ENCODE results near the gene LMAN2L.

The LMAN2L gene

GRCh38 chr2:96739633-96740428, at the start of gene LMAN2L:
TSS of gene LMAN2L (minus strand) at chr2:96740064. CDS start at chr2:96740040, 24 bp downstream.
- DNase-seq (ENCODE audit: low spot score), result peak; percentile 95

- DNase-seq (ENCODE audit: low spot score), result no peak
Measured at GRCh38 chr2:96789245-96789617, 49.4 kb upstream of the LMAN2L start.

- peak; percentile 78 for DNase-seq (ENCODE audit: low spot score)
Measured at GRCh38 chr2:96788442-96789244, 48.8 kb upstream of the LMAN2L start.

GRCh38 chr2:96787411-96787810, 47.5 kb upstream of the LMAN2L start:
- peak; percentile 10 for DNase-seq (ENCODE audit: low spot score)

GRCh38 chr2:96783388-96783787, 43.5 kb upstream of the LMAN2L start:
- DNase-seq (ENCODE audit: low spot score), result no peak

- DNase-seq (ENCODE audit: low spot score), result no peak
Measured at GRCh38 chr2:96775160-96775559, 35.3 kb upstream of the LMAN2L start.

- DNase-seq (ENCODE audit: low spot score), result no peak
Measured at GRCh38 chr2:96773922-96774321, 34.1 kb upstream of the LMAN2L start.

GRCh38 chr2:96772903-96773671, 33.2 kb upstream of the LMAN2L start:
- no peak for DNase-seq (ENCODE audit: low spot score)

GRCh38 chr2:96771796-96772618, 32.1 kb upstream of the LMAN2L start:
- no peak for DNase-seq (ENCODE audit: low spot score)

GRCh38 chr2:96770442-96771202, 30.8 kb upstream of the LMAN2L start:
- DNase-seq (ENCODE audit: low spot score), result no peak

- DNase-seq (ENCODE audit: low spot score), result no peak
Measured at GRCh38 chr2:96769814-96770213, 29.9 kb upstream of the LMAN2L start.

- DNase-seq (ENCODE audit: low spot score), result peak; percentile 43
Measured at GRCh38 chr2:96768083-96768561, 28.3 kb upstream of the LMAN2L start.

- no peak for DNase-seq (ENCODE audit: low spot score)
Measured at GRCh38 chr2:96767135-96767871, 27.4 kb upstream of the LMAN2L start.

- DNase-seq (ENCODE audit: low spot score), result no peak
Measured at GRCh38 chr2:96764253-96764637, 24.4 kb upstream of the LMAN2L start.

GRCh38 chr2:96763511-96764252, 23.8 kb upstream of the LMAN2L start:
- DNase-seq (ENCODE audit: low spot score), result no peak

- no peak for DNase-seq (ENCODE audit: low spot score)
Measured at GRCh38 chr2:96762529-96763311, 22.9 kb upstream of the LMAN2L start.

- peak; percentile 12 for DNase-seq (ENCODE audit: low spot score)
Measured at GRCh38 chr2:96760986-96761832, 21.3 kb upstream of the LMAN2L start.
